ENCODE data around the gene DHFR. TPM values are rescaled to one million over a fixed set of nuclear protein-coding genes. Genes with fewer than 3 reads are reported as not detected.

The DHFR gene
- total RNA-seq, 1 donor from 2014 or later: 23.5 TPM

DNA sequence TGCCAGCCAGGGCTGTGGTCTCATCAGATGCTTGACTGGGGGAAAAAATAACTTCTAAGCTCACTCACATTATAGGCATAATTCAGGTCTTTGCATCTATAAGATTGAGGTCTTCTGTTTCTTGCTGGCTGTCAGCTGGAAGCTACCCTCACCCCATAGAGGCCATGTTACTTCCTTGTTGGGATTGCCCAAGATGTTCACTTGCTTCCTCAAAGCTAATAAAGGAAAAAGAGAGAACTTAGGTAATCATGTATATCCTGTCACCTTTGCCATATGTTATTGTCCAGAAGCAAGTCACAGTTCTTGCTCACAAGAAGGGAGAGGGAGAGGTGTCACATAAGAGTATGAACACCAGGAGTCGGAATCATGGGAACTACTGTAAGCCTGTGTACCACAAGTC, 46.1 kb downstream of the DHFR start:
- no peaks in the 10 kb centered on the region for H3K36me3 Mint-ChIP-seq (ENCODE audit: unreplicated experiment)
- H3K27ac Mint-ChIP-seq (ENCODE audit: unreplicated experiment): no peak overlapping the region
- DNase-seq: no peak
- no peaks in the 10 kb centered on the region for H3K4me1 Mint-ChIP-seq (ENCODE audit: low read depth, unreplicated experiment)
- H3K27me3 Mint-ChIP-seq (ENCODE audit: unreplicated experiment): no peaks in the 10 kb centered on the region
- no peak overlapping the region for H3K4me3 Mint-ChIP-seq (ENCODE audit: unreplicated experiment)
- H3K9me3 Mint-ChIP-seq (ENCODE audit: unreplicated experiment): no peaks in the 10 kb centered on the region
- TF ChIP-seq, protein P1, sequence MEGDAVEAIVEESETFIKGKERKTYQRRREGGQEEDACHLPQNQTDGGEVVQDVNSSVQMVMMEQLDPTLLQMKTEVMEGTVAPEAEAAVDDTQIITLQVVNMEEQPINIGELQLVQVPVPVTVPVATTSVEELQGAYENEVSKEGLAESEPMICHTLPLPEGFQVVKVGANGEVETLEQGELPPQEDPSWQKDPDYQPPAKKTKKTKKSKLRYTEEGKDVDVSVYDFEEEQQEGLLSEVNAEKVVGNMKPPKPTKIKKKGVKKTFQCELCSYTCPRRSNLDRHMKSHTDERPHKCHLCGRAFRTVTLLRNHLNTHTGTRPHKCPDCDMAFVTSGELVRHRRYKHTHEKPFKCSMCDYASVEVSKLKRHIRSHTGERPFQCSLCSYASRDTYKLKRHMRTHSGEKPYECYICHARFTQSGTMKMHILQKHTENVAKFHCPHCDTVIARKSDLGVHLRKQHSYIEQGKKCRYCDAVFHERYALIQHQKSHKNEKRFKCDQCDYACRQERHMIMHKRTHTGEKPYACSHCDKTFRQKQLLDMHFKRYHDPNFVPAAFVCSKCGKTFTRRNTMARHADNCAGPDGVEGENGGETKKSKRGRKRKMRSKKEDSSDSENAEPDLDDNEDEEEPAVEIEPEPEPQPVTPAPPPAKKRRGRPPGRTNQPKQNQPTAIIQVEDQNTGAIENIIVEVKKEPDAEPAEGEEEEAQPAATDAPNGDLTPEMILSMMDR (IDR thresholded peaks at IDR 0.05; ENCODE audit: partially characterized antibody, unreplicated experiment): no peak

DNA sequence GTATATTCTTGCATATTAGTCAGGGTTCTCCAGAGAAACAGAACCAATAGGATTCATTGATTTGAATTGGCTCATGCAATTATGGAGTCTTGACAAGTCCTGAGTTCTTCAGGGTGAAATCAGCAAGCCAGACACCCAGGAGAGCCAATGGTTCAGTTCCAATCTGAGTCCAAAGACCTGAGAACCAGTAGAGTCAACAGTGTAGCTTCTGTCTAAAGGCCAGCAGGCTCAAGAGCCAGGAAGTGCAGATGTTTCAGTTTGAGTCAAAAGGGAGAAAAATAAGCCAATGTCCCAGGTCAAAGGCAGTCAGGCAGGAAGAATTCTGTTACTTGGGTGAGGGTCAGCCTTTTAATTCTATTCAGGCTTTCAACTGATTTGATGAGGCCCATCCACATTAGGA, 47.0 kb downstream of the DHFR start:
- DNase-seq: no peak
- TF ChIP-seq, protein P1 (IDR thresholded peaks at IDR 0.05; ENCODE audit: partially characterized antibody, unreplicated experiment): no peak
- Mint-ChIP-seq H3K36me3 (ENCODE audit: unreplicated experiment) (no peaks in the 10 kb centered on the region), H3K4me3 (ENCODE audit: unreplicated experiment) (no peak overlapping the region), H3K9me3 (ENCODE audit: unreplicated experiment) (no peaks in the 10 kb centered on the region), H3K4me1 (ENCODE audit: low read depth, unreplicated experiment) (no peaks in the 10 kb centered on the region), H3K27me3 (ENCODE audit: unreplicated experiment) (no peaks in the 10 kb centered on the region), H3K27ac (ENCODE audit: unreplicated experiment) (no peak overlapping the region)

DNA sequence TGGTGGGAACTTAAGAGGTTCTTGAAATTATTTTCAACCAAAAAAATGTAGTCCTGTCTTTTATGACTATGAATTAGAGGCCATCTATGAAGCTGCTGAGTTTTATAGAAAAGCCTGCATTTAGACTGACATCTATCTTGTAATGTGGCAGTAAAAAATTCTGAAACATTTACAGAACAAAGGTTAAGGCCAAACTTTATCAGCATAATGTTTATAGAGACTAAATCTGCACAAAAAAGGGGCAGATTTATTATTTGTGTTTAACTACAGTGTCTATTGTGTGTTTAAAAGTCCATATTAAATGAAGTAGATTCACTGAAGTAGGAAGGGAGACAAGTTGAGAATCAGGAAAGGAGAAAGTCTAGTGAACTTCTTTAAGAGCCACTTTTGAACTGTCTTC, 47.4 kb downstream of the DHFR start:
- DNase-seq: no peak
- TF ChIP-seq, protein P1 (IDR thresholded peaks at IDR 0.05; ENCODE audit: partially characterized antibody, unreplicated experiment): no peak
- Mint-ChIP-seq H3K27me3 (ENCODE audit: unreplicated experiment) (no peaks in the 10 kb centered on the region), H3K36me3 (ENCODE audit: unreplicated experiment) (no peaks in the 10 kb centered on the region), H3K9me3 (ENCODE audit: unreplicated experiment) (no peaks in the 10 kb centered on the region), H3K4me1 (ENCODE audit: low read depth, unreplicated experiment) (no peaks in the 10 kb centered on the region), H3K27ac (ENCODE audit: unreplicated experiment) (no peak overlapping the region), H3K4me3 (ENCODE audit: unreplicated experiment) (no peak overlapping the region)

DNA sequence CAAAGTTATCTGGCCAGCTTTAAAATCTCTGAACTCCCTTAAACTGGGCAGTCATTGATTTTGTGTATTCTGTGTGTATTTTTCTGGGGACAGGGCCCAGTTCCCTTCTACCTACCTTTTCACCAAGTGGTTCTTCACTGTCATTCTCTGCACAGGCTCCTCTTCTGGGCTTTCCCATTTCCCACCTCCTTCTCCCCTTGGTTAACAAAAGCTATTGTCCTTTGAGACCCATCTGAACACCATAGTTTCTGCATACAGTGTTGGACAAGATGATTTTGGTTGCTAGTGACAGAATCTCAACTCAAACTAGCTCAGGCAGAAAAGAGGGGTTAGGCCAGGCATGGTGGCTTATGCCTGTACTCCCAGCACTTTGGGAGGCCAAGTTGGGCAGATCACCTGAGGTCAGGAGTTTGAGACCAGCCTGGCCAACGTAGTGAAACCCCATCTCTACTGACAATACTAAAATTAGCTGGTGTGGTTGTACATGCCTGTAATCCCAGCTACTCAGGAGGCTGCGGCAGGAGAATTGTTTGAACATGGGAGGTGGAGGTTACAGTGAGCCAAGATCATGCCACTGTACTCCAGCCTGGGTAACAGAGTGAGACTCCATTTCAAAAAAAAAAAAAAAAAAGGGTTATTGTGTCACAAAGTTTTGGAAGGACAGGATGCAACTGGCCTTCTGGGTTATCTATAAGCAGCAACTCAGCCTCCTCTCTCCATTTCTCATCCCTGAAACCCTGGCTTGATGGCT, 53.7 kb downstream of the DHFR start:
- TF ChIP-seq, protein P1 (IDR thresholded peaks at IDR 0.05; ENCODE audit: partially characterized antibody, unreplicated experiment): no peak
- no peaks in the 10 kb centered on the region for H3K27me3 Mint-ChIP-seq (ENCODE audit: unreplicated experiment)
- no peak overlapping the region for H3K4me3 Mint-ChIP-seq (ENCODE audit: unreplicated experiment)
- no peak overlapping the region for H3K27ac Mint-ChIP-seq (ENCODE audit: unreplicated experiment)
- no peak for DNase-seq
- H3K4me1 Mint-ChIP-seq (ENCODE audit: low read depth, unreplicated experiment): no peaks in the 10 kb centered on the region
- no peaks in the 10 kb centered on the region for H3K9me3 Mint-ChIP-seq (ENCODE audit: unreplicated experiment)
- H3K36me3 Mint-ChIP-seq (ENCODE audit: unreplicated experiment): no peaks in the 10 kb centered on the region

DNA sequence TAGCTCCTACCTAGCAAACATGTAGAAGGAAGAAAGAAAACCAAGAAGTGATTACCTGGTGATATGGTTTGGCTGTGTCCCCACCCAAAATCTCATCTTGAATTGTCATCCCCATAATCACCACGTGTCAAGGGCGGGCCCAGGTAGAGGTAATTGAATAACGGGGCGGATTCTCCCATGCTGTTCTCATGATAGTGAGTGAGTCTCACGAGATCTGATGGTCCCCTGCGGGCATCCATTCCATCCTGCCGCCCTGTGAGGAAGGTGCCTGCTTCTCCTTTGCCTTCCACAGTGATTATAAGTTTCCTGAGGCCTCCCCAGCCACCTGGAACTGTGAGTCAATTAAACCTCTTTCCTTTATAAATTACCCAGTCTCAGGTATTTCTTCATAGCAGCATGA, 57.3 kb downstream of the DHFR start:
- no peaks in the 10 kb centered on the region for H3K4me1 Mint-ChIP-seq (ENCODE audit: low read depth, unreplicated experiment)
- no peaks in the 10 kb centered on the region for H3K27me3 Mint-ChIP-seq (ENCODE audit: unreplicated experiment)
- H3K36me3 Mint-ChIP-seq (ENCODE audit: unreplicated experiment): no peaks in the 10 kb centered on the region
- DNase-seq: no peak
- no peaks in the 10 kb centered on the region for H3K9me3 Mint-ChIP-seq (ENCODE audit: unreplicated experiment)
- TF ChIP-seq, protein P1 (IDR thresholded peaks at IDR 0.05; ENCODE audit: partially characterized antibody, unreplicated experiment): no peak
- no peak overlapping the region for H3K27ac Mint-ChIP-seq (ENCODE audit: unreplicated experiment)
- H3K4me3 Mint-ChIP-seq (ENCODE audit: unreplicated experiment): no peak overlapping the region
